OCI-LY1 (cell line): ENCODE results near the gene ATG7.
A peak's percentile ranks its signal among the peaks of the same experiment; 100 is the strongest.

Experiments
- H2AFZ ChIP-seq: fragments of 200-600 bp; sonication (generic), shearing (Covaris generic); 2 replicates; pipeline ENCODE4 v1.6.0; 2014; ENCODE audit warnings: antibody characterized with exemption, mild to moderate bottlenecking, low read length
- H3F3A ChIP-seq: fragments of 200-600 bp; sonication (generic), shearing (Covaris generic); 2 replicates; pipeline ENCODE4 v1.6.0; 2014; ENCODE audit warnings: mild to moderate bottlenecking, antibody characterized with exemption, low read length, moderate library complexity; ENCODE audit not compliant: insufficient read depth
- H3K27ac ChIP-seq: fragments of 200-600 bp; sonication (generic); 2 replicates; pipeline ENCODE4 v1.5.1; 2014; ENCODE audit warnings: low read length, mixed run types, mild to moderate bottlenecking, low read depth; ENCODE audit not compliant: poor library complexity, severe bottlenecking
- H3K27me3 ChIP-seq: fragments of 200-600 bp; sonication (generic); 2 replicates; pipeline ENCODE4 v1.6.0; 2014; ENCODE audit warnings: antibody characterized with exemption, mild to moderate bottlenecking, low read length, moderate library complexity; ENCODE audit not compliant: insufficient read depth
- H3K36me3 ChIP-seq: fragments of 200-600 bp; sonication (generic); 2 replicates; pipeline ENCODE4 v1.6.1; 2014; ENCODE audit warnings: mild to moderate bottlenecking, antibody characterized with exemption, low read length, moderate library complexity, mixed read lengths; ENCODE audit not compliant: insufficient read depth
- H3K4me1 ChIP-seq: fragments of 200-600 bp; sonication (generic); 2 replicates; pipeline ENCODE4 v1.5.1; 2014; ENCODE audit warnings: mild to moderate bottlenecking, low read length, moderate library complexity; ENCODE audit not compliant: insufficient read depth, severe bottlenecking
- H3K4me2 ChIP-seq: fragments of 200-600 bp; sonication (generic), shearing (Covaris generic); 2 replicates; pipeline ENCODE4 v1.6.1; 2014; ENCODE audit warnings: low read length
- H3K4me3 ChIP-seq: fragments of 200-600 bp; sonication (generic); 2 replicates; pipeline ENCODE4 v1.5.1; 2014; ENCODE audit warnings: low read length, low read depth, mild to moderate bottlenecking, mixed read lengths; ENCODE audit not compliant: poor library complexity, severe bottlenecking
- H3K79me2 ChIP-seq: fragments of 200-600 bp; shearing (Covaris generic); 2 replicates; pipeline ENCODE4 v1.6.1; 2016; ENCODE audit warnings: mixed run types, low read length, mixed read lengths; ENCODE audit not compliant: insufficient read depth
- H3K9ac ChIP-seq: fragments of 200-600 bp; sonication (generic), shearing (Covaris generic); 2 replicates; pipeline ENCODE4 v1.6.1; 2014; ENCODE audit warnings: mild to moderate bottlenecking, low read length, mixed read lengths
- H3K9me2 ChIP-seq: fragments of 200-600 bp; sonication (generic), shearing (Covaris generic); 2 replicates; pipeline ENCODE4 v1.6.1; 2014; ENCODE audit warnings: low read depth, mild to moderate bottlenecking, low read length, mixed read lengths
- H3K9me3 ChIP-seq: fragments of 200-600 bp; shearing (Covaris generic); 2 replicates; pipeline ENCODE4 v1.6.1; 2014; ENCODE audit warnings: low read length, mixed read lengths
- H4K20me1 ChIP-seq: fragments of 200-600 bp; sonication (generic), shearing (Covaris generic); 2 replicates; pipeline ENCODE4 v1.6.0; 2016; ENCODE audit warnings: mild to moderate bottlenecking, low read length; ENCODE audit not compliant: insufficient read depth
- CTCF ChIP-seq: fragments of 200-600 bp; sonication (generic), shearing (Covaris generic); IDR thresholded peaks from 2 replicates; pipeline ENCODE4 v1.5.1; 2017; ENCODE audit warnings: mild to moderate bottlenecking, antibody characterized with exemption, low read length, moderate library complexity, mixed read lengths
- EZH2 ChIP-seq: fragments of 200-600 bp; sonication (generic), shearing (Covaris generic); IDR thresholded peaks from 2 replicates; pipeline ENCODE4 v1.8.0; 2017; ENCODE audit warnings: borderline replicate concordance, mixed run types, mild to moderate bottlenecking, antibody characterized with exemption, low read length, moderate library complexity, mixed read lengths

ATG7 gene

GRCh38 chr3:11602239-11602840 lies 330.1 kb downstream of the ATG7 start:
- Histone ChIP-seq H3K79me2 (peaks cover 38% of the 10 kb centered on the region), H3K27me3 (no peaks in the 10 kb centered on the region), H3K9me2 (no peaks in the 10 kb centered on the region), H3F3A (peaks cover 15% of the 10 kb centered on the region; the same call in 1 of the 2 replicates), H4K20me1 (no peaks in the 10 kb centered on the region), H3K4me1 (peaks cover 74% of the 10 kb centered on the region), H3K9me3 (peaks cover 3% of the 10 kb centered on the region; the same call in 1 of the 2 replicates), H3K9ac (peak overlapping the region; percentile 63), H3K4me2 (peak overlapping the region; percentile 72), H3K27ac (peak overlapping the region; percentile 94), H3K4me3 (peak overlapping the region; percentile 43), H2AFZ (no peak overlapping the region), H3K36me3 (peaks cover 50% of the 10 kb centered on the region)
- TF ChIP-seq CTCF (no peak), EZH2 (no peak)

GRCh38 chr3:11602886-11603527 lies 330.8 kb downstream of the ATG7 start:
- Histone ChIP-seq H2AFZ (no peak overlapping the region), H3K79me2 (peaks cover 38% of the 10 kb centered on the region), H3K4me3 (peak overlapping the region; percentile 43), H3F3A (peaks cover 15% of the 10 kb centered on the region; the same call in 1 of the 2 replicates), H3K27me3 (no peaks in the 10 kb centered on the region), H3K9me3 (no peaks in the 10 kb centered on the region), H3K9me2 (no peaks in the 10 kb centered on the region), H3K4me1 (peaks cover 80% of the 10 kb centered on the region), H4K20me1 (no peaks in the 10 kb centered on the region), H3K27ac (peak overlapping the region; percentile 94), H3K9ac (peak overlapping the region; percentile 63), H3K36me3 (peaks cover 43% of the 10 kb centered on the region), H3K4me2 (peak overlapping the region; percentile 72)
- TF ChIP-seq EZH2 (no peak), CTCF (no peak)

GRCh38 chr3:11603628-11604027 lies 331.4 kb downstream of the ATG7 start:
- H4K20me1 ChIP-seq: no peaks in the 10 kb centered on the region
- H3K4me2 ChIP-seq: peak overlapping the region; percentile 72

More at GRCh38 chr3:11603628-11604027, 331.4 kb downstream of the ATG7 start:
- peaks cover 37% of the 10 kb centered on the region for H3K36me3 ChIP-seq
- H3K27ac ChIP-seq: peak overlapping the region; percentile 94
- H3K27me3 ChIP-seq: no peaks in the 10 kb centered on the region
- peak overlapping the region; percentile 63 for H3K9ac ChIP-seq
- H3F3A ChIP-seq: peaks cover 15% of the 10 kb centered on the region; the same call in 1 of the 2 replicates
- H3K9me2 ChIP-seq: no peaks in the 10 kb centered on the region
- peaks cover 41% of the 10 kb centered on the region for H3K79me2 ChIP-seq
- H3K4me1 ChIP-seq: peaks cover 86% of the 10 kb centered on the region
- no peak for TF ChIP-seq CTCF
- no peak for TF ChIP-seq EZH2
- H3K9me3 ChIP-seq: no peaks in the 10 kb centered on the region
- peak overlapping the region; percentile 43 for H3K4me3 ChIP-seq
- no peak overlapping the region for H2AFZ ChIP-seq
